Lung microvascular endothelial cell (primary cell): ENCODE measurements around the gene HORMAD1. TPM values are rescaled to one million over a fixed set of nuclear protein-coding genes. Genes with fewer than 3 reads are reported as not detected.
"Not testable (repeated sequence)": the region's sequence is repeated elsewhere in the genome, so short reads cannot be mapped to it uniquely, and the experiment has no call there.

Experiments
- DNase-seq, 2 donors: peaks; one replicate each; pipeline versions ENCODE4 v3.0.0 to v3.0.0-alpha.2; 2010; ENCODE audit warnings: low read depth in 2 of 2
- total RNA-seq: library from RNA; depleted of rRNA; stranded (reverse); fragments of >200 nt; gene quantifications from 2 replicates; pipeline ENCODE4 v1.2.1, GENCODE V29; 2014

The HORMAD1 gene
- 0.20 TPM in 1 of 2 replicates, not detected in the other for total RNA-seq

- no peak for DNase-seq
Observed at GRCh38 chr1:150720703-150721102, at the start of gene HORMAD1. TSS of gene HORMAD1 (minus strand) at chr1:150720895. CDS start at chr1:150719505, 1,390 bp downstream.

- not testable (repeated sequence) for DNase-seq
Observed at GRCh38 chr1:150767704-150768103, 47.0 kb upstream of the HORMAD1 start.

GRCh38 chr1:150765977-150766301 lies 45.2 kb upstream of the HORMAD1 start:
- not testable (repeated sequence) for DNase-seq

GRCh38 chr1:150765296-150765976 lies 44.7 kb upstream of the HORMAD1 start, which contains the start of gene CTSS:
TSS of gene CTSS (minus strand) at chr1:150765778. CDS start at chr1:150764763, 1,015 bp downstream.
- peak; percentile 44 for DNase-seq

- DNase-seq: peak; percentile 79 to 93
Observed at GRCh38 chr1:150764617-150765101, 44.0 kb upstream of the HORMAD1 start.

GRCh38 chr1:150763018-150763417 lies 42.3 kb upstream of the HORMAD1 start:
- DNase-seq: no peak

- DNase-seq: no peak
Observed at GRCh38 chr1:150762552-150762951, 41.9 kb upstream of the HORMAD1 start.

- no peak for DNase-seq
Observed at GRCh38 chr1:150761801-150762200, 41.1 kb upstream of the HORMAD1 start.

GRCh38 chr1:150760013-150760412 lies 39.3 kb upstream of the HORMAD1 start:
- DNase-seq: no peak

GRCh38 chr1:150753416-150753815 lies 32.7 kb upstream of the HORMAD1 start:
- DNase-seq: no peak

GRCh38 chr1:150751443-150751842 lies 30.7 kb upstream of the HORMAD1 start:
- DNase-seq: no peak

- DNase-seq: no peak
Observed at GRCh38 chr1:150749720-150750311, 29.1 kb upstream of the HORMAD1 start.

GRCh38 chr1:150748878-150749719 lies 28.4 kb upstream of the HORMAD1 start:
- DNase-seq: no peak

GRCh38 chr1:150730130-150730721 lies 9.5 kb upstream of the HORMAD1 start:
- DNase-seq: no peak

GRCh38 chr1:150724336-150724735 lies 3.6 kb upstream of the HORMAD1 start:
- DNase-seq: no peak

- peak in 1 of 2 donors; percentile 8 for DNase-seq
Observed at GRCh38 chr1:150720098-150720497, 597 bp downstream of the HORMAD1 start.

- no peak for DNase-seq
Observed at GRCh38 chr1:150718225-150718891, 2.3 kb downstream of the HORMAD1 start.

GRCh38 chr1:150709031-150709430 lies 11.7 kb downstream of the HORMAD1 start:
- DNase-seq: not testable (repeated sequence)

- no peak for DNase-seq
Observed at GRCh38 chr1:150708595-150708994, 12.1 kb downstream of the HORMAD1 start.

GRCh38 chr1:150706091-150706490 lies 14.6 kb downstream of the HORMAD1 start:
- no peak for DNase-seq

GRCh38 chr1:150703427-150703826 lies 17.3 kb downstream of the HORMAD1 start:
- DNase-seq: no peak
